ENCODE results near the gene CDX2.

GRCh38 chr13:27927444-27928352 lies 41.4 kb downstream of the CDX2 start:
- TF ChIP-seq CTCF (IDR thresholded peaks at IDR 0.05) (no peak), EP300 (IDR thresholded peaks at IDR 0.05) (no peak), POLR2AphosphoS5 (IDR thresholded peaks at IDR 0.05) (no peak)

Measured in esophagus muscularis mucosa (tissue), 4 donors.